Liver (tissue), 9 donors: ENCODE results near the gene HTR6. TPM values are rescaled to one million over a fixed set of nuclear protein-coding genes. Genes with fewer than 3 reads are reported as not detected.

Source experiments
- DNase-seq: peaks from one replicate; pipeline ENCODE4 v3.0.0-alpha.2; 2017; ENCODE audit warnings: low spot score
- H3K27ac ChIP-seq, 2 donors: one replicate each; pipeline ENCODE4 v1.7.0; 2013; ENCODE audit warnings: inconsistent platforms in 2 of 2, low read length in 2 of 2, control low read depth in 1 of 2, low read depth in 1 of 2, mild to moderate bottlenecking in 1 of 2
- H3K27me3 ChIP-seq, 4 donors: one replicate each; pipeline versions ENCODE4 v1.6.1 to v1.7.0; 2013; ENCODE audit warnings: low read length in 3 of 4, inconsistent platforms in 1 of 4, mild to moderate bottlenecking in 1 of 4, moderate library complexity in 1 of 4; ENCODE audit not compliant: control insufficient read depth in 4 of 4, insufficient read depth in 4 of 4
- H3K36me3 ChIP-seq, 4 donors: one replicate each; pipeline versions ENCODE4 v1.6.1 to v1.7.0; 2013; ENCODE audit warnings: low read length in 3 of 4, mild to moderate bottlenecking in 3 of 4, low read depth in 1 of 4, moderate library complexity in 1 of 4; ENCODE audit not compliant: control insufficient read depth in 4 of 4, insufficient read depth in 3 of 4
- H3K4me1 ChIP-seq, 4 donors: one replicate each; pipeline versions ENCODE4 v1.6.1 to v1.7.0; 2013; ENCODE audit warnings: low read length in 3 of 4, mild to moderate bottlenecking in 3 of 4, moderate library complexity in 1 of 4; ENCODE audit not compliant: control insufficient read depth in 4 of 4, insufficient read depth in 4 of 4
- H3K4me3 ChIP-seq, 3 donors: one replicate each; pipeline versions ENCODE4 v1.6.1 to v1.7.0; 2013; ENCODE audit warnings: low read length in 3 of 3, control low read depth in 1 of 3, low read depth in 1 of 3, mild to moderate bottlenecking in 1 of 3
- H3K9ac ChIP-seq, 2 donors: one replicate each; pipeline ENCODE4 v1.7.0; 2013; ENCODE audit warnings: low read length in 2 of 2, mild to moderate bottlenecking in 2 of 2, moderate library complexity in 2 of 2, control low read depth in 1 of 2, low read depth in 1 of 2
- H3K9me3 ChIP-seq, 4 donors: one replicate each; pipeline versions ENCODE4 v1.6.1 to v1.7.0; 2013; ENCODE audit warnings: low read length in 3 of 4; ENCODE audit not compliant: control insufficient read depth in 4 of 4
- EGR1 ChIP-seq, 2 donors: IDR thresholded peaks; 2 replicates each; pipeline ENCODE4 v1.6.1; 2016 to 2018; ENCODE audit warnings: antibody characterized with exemption in 2 of 2, low read depth in 2 of 2
- FOXA1 ChIP-seq: IDR thresholded peaks from 2 replicates; pipeline ENCODE4 v1.6.1; 2016; ENCODE audit warnings: antibody characterized with exemption
- FOXA2 ChIP-seq: IDR thresholded peaks from 2 replicates; pipeline ENCODE4 v1.6.1; 2016; ENCODE audit warnings: antibody characterized with exemption
- GABPA ChIP-seq, 2 donors: IDR thresholded peaks in 1 of 2; conservative IDR thresholded peaks in 1 of 2; 2 replicates each; pipeline ENCODE4 v1.6.1; 2016; ENCODE audit warnings: antibody characterized with exemption in 2 of 2, mild to moderate bottlenecking in 1 of 2, moderate library complexity in 1 of 2
- HNF4A ChIP-seq, 2 donors: conservative IDR thresholded peaks; 2 replicates each; pipeline ENCODE4 v1.6.1; 2016; ENCODE audit warnings: antibody characterized with exemption in 2 of 2, mild to moderate bottlenecking in 2 of 2
- JUND ChIP-seq, 2 donors: IDR thresholded peaks; 2 replicates each; pipeline ENCODE4 v1.6.1; 2016; ENCODE audit warnings: antibody characterized with exemption in 2 of 2
- RAD21 ChIP-seq, 2 donors: IDR thresholded peaks; 2 replicates each; pipeline ENCODE4 v1.6.1; 2016; ENCODE audit warnings: antibody characterized with exemption in 2 of 2, mild to moderate bottlenecking in 2 of 2
- RXRA ChIP-seq, 2 donors: IDR thresholded peaks; 2 replicates each; pipeline ENCODE4 v1.6.1; 2017 to 2018; ENCODE audit warnings: antibody characterized with exemption in 2 of 2, mild to moderate bottlenecking in 1 of 2
- SP1 ChIP-seq: IDR thresholded peaks from 2 replicates; pipeline ENCODE4 v1.6.1; 2018; ENCODE audit warnings: antibody characterized with exemption, mild to moderate bottlenecking
- TAF1 ChIP-seq: conservative IDR thresholded peaks from 2 replicates; pipeline ENCODE4 v1.6.1; 2016; ENCODE audit warnings: antibody characterized with exemption, mild to moderate bottlenecking
- YY1 ChIP-seq: IDR thresholded peaks from 2 replicates; pipeline ENCODE4 v1.6.1; 2016; ENCODE audit warnings: antibody characterized with exemption, mild to moderate bottlenecking
- WGBS: extraction: QIAGEN DNeasy Blood & Tissue Kit; methylation state at CpG from one replicate; pipeline ENCODE4 v1.1.7; 2013; 5-methylcytosine and 5-hydroxymethylcytosine counted together
- polyA plus RNA-seq, 2 donors: library from polyadenylated mRNA; stranded (reverse) in 1 of 2; unstranded in 1 of 2; fragments of 200-250 nt in 1 of 2; fragments of >200 nt in 1 of 2; fragmentation: Nextera tagmentation in 1 of 2; extraction: Ambion mirVana in 1 of 2; gene quantifications; one replicate each; pipeline versions ENCODE4 v1.2.1 to v1.2.3, GENCODE V29; 2013 to 2015
- total RNA-seq, 2 donors: library from RNA; depleted of rRNA; stranded (reverse); fragments of >200 nt; gene quantifications; one replicate each; pipeline ENCODE4 v1.2.3, GENCODE V29; 2014
- TF ChIP-seq, protein P1 (sequence below): IDR thresholded peaks from 2 replicates; pipeline ENCODE4 v1.6.1; 2016; ENCODE audit warnings: antibody characterized with exemption
- TF ChIP-seq, protein P2 (sequence below): fragments of 150-350 bp; IDR thresholded peaks from 2 replicates; pipeline ENCODE4 v1.5.1; 2017; ENCODE audit warnings: improper control_type of control experiment, low read depth, low read length; ENCODE audit not compliant: missing input control
- TF ChIP-seq, protein P3 (sequence below): IDR thresholded peaks from 2 replicates; pipeline ENCODE4 v1.6.1; 2016; ENCODE audit warnings: antibody characterized with exemption, mild to moderate bottlenecking
- donor health status: healthy.
- donor health status: healthy.
- donor health status: healthy.
- donor health status: healthy.
- donor health status: healthy.

Gene HTR6
- total and polyA plus RNA-seq, 4 donors: not detected

DNA sequence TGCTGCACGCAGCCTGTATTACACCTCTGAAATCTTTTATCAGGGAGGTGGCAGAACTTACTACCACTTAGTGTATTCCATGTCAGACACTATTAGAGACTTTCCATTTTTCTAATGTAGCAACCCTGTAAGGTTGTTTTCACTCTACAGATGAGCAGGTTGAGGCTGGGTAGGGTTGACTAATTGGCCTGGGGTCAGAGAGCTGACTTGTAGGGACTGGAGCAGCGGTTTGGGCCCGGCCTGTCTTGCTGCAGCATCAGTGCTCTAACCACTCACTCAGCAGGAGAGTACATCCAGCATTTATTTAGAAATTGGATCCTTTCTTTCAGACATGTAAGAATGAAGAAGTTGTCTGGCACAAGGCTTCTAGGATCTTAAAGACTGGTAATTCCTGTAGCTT is 46.2 kb upstream of the HTR6 start:
- Histone ChIP-seq H3K9me3 (no peaks in the 10 kb centered on the region), H3K9ac (no peak overlapping the region), H3K4me3 (no peak overlapping the region), H3K27me3 (no peaks in the 10 kb centered on the region), H3K36me3 (peaks cover under 1 to 3% (median 2%) of the 10 kb centered on the region in 4 donors), H3K4me1 (peaks cover 0 to 14% (median 8%) of the 10 kb centered on the region in 4 donors), H3K27ac (no peak overlapping the region)
- TF ChIP-seq, protein P1, sequence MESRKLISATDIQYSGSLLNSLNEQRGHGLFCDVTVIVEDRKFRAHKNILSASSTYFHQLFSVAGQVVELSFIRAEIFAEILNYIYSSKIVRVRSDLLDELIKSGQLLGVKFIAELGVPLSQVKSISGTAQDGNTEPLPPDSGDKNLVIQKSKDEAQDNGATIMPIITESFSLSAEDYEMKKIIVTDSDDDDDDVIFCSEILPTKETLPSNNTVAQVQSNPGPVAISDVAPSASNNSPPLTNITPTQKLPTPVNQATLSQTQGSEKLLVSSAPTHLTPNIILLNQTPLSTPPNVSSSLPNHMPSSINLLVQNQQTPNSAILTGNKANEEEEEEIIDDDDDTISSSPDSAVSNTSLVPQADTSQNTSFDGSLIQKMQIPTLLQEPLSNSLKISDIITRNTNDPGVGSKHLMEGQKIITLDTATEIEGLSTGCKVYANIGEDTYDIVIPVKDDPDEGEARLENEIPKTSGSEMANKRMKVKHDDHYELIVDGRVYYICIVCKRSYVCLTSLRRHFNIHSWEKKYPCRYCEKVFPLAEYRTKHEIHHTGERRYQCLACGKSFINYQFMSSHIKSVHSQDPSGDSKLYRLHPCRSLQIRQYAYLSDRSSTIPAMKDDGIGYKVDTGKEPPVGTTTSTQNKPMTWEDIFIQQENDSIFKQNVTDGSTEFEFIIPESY: no peak
- TF ChIP-seq FOXA1: no peak
- TF ChIP-seq, protein P2, sequence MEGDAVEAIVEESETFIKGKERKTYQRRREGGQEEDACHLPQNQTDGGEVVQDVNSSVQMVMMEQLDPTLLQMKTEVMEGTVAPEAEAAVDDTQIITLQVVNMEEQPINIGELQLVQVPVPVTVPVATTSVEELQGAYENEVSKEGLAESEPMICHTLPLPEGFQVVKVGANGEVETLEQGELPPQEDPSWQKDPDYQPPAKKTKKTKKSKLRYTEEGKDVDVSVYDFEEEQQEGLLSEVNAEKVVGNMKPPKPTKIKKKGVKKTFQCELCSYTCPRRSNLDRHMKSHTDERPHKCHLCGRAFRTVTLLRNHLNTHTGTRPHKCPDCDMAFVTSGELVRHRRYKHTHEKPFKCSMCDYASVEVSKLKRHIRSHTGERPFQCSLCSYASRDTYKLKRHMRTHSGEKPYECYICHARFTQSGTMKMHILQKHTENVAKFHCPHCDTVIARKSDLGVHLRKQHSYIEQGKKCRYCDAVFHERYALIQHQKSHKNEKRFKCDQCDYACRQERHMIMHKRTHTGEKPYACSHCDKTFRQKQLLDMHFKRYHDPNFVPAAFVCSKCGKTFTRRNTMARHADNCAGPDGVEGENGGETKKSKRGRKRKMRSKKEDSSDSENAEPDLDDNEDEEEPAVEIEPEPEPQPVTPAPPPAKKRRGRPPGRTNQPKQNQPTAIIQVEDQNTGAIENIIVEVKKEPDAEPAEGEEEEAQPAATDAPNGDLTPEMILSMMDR: no peak
- TF ChIP-seq SP1: no peak
- no peak for TF ChIP-seq FOXA2
- no peak for TF ChIP-seq JUND (IDR thresholded peaks at IDR 0.05)
- TF ChIP-seq GABPA (IDR thresholded peaks at IDR 0.05 in 1 of 2, conservative IDR thresholded peaks at IDR 0.05 in 1 of 2): no peak
- WGBS: 98% methylated on average over 3 of the region's 3 CpGs
- DNase-seq: no peak

DNA sequence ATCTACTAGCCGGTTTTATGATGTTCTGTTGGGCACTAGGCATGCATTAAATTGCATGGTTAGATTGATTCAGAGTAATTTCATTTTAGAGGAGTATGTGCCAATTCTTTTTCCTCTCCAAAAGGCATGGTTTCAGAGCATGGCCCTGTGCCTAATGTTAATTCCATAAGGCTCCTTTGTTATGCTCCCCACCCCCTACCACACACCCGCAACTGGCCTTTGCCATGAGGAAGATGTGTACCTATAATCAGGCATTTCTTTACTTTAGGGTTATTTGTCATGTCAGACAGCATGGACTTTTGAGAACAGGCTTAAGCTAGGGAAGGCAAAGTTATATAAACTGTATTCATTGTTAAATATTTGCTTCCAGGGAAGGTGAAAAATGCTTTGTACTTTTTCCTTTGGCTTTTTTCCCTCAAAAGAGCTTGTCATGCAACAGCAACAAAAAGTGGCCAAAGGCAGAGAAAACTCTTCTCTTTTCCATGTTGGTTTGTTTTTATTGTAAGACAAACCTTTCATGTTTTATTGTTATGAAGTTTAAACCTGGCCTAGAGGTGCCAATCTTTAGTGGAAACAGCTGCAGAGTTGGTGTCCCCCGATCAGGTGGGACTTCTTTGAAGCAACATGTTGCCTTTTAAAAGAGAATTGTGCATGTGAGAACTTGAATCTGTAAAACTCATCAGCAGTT is 44.8 kb upstream of the HTR6 start:
- Histone ChIP-seq H3K27ac (no peak overlapping the region), H3K9me3 (no peaks in the 10 kb centered on the region), H3K4me1 (peaks cover 0 to 11% (median 8%) of the 10 kb centered on the region in 4 donors), H3K36me3 (peaks cover 0 to 6% (median 4%) of the 10 kb centered on the region in 4 donors), H3K27me3 (no peaks in the 10 kb centered on the region), H3K4me3 (no peak overlapping the region), H3K9ac (no peak overlapping the region)
- 53% methylated on average over 3 of the region's 3 CpGs for WGBS
- TF ChIP-seq TAF1 (no peak), FOXA2 (no peak), FOXA1 (no peak), JUND (IDR thresholded peaks at IDR 0.05) (no peak), RAD21 (IDR thresholded peaks at IDR 0.05) (no peak), GABPA (IDR thresholded peaks at IDR 0.05 in 1 of 2, conservative IDR thresholded peaks at IDR 0.05 in 1 of 2) (no peak), SP1 (no peak), EGR1 (IDR thresholded peaks at IDR 0.05; ENCODE audit: low read depth in 2 of 2) (no peak), YY1 (no peak), RXRA (IDR thresholded peaks at IDR 0.05) (no peak), HNF4A (conservative IDR thresholded peaks at IDR 0.05) (no peak)
- TF ChIP-seq, protein P3, sequence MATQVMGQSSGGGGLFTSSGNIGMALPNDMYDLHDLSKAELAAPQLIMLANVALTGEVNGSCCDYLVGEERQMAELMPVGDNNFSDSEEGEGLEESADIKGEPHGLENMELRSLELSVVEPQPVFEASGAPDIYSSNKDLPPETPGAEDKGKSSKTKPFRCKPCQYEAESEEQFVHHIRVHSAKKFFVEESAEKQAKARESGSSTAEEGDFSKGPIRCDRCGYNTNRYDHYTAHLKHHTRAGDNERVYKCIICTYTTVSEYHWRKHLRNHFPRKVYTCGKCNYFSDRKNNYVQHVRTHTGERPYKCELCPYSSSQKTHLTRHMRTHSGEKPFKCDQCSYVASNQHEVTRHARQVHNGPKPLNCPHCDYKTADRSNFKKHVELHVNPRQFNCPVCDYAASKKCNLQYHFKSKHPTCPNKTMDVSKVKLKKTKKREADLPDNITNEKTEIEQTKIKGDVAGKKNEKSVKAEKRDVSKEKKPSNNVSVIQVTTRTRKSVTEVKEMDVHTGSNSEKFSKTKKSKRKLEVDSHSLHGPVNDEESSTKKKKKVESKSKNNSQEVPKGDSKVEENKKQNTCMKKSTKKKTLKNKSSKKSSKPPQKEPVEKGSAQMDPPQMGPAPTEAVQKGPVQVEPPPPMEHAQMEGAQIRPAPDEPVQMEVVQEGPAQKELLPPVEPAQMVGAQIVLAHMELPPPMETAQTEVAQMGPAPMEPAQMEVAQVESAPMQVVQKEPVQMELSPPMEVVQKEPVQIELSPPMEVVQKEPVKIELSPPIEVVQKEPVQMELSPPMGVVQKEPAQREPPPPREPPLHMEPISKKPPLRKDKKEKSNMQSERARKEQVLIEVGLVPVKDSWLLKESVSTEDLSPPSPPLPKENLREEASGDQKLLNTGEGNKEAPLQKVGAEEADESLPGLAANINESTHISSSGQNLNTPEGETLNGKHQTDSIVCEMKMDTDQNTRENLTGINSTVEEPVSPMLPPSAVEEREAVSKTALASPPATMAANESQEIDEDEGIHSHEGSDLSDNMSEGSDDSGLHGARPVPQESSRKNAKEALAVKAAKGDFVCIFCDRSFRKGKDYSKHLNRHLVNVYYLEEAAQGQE: no peak
- TF ChIP-seq, protein P1: no peak
- DNase-seq: no peak
